Cardiac septum (tissue), 1 donor: ENCODE measurements around the gene DYNC1I2. TPM values are rescaled to one million over a fixed set of nuclear protein-coding genes. Genes with fewer than 3 reads are reported as not detected.
"Not testable (repeated sequence)": the region's sequence is repeated elsewhere in the genome, so short reads cannot be mapped to it uniquely, and the experiment has no call there.

Source experiments
- DNase-seq: peaks from one replicate; pipeline ENCODE4 v3.0.0-alpha.2; 2020; ENCODE audit warnings: low spot score
- intact Hi-C: fragments of 100-400 bp; cut with DNase I; formaldehyde crosslinking; loops from one replicate; pipeline ENCODE4 v1.14.0; 2022
- total RNA-seq: library from RNA; stranded (reverse); fragmentation: NEBNext Ultra II Directional; extraction: Animal tissue kit (Norgen Biotek cat#: 25700); gene quantifications from one replicate; pipeline ENCODE4 v1.2.1, GENCODE V29; 2021
- donor health status: DM: no; HTN: no; CAD: no.

Gene DYNC1I2
- total RNA-seq, 1 donor from 2014 or later, result 75.8 TPM

DNA sequence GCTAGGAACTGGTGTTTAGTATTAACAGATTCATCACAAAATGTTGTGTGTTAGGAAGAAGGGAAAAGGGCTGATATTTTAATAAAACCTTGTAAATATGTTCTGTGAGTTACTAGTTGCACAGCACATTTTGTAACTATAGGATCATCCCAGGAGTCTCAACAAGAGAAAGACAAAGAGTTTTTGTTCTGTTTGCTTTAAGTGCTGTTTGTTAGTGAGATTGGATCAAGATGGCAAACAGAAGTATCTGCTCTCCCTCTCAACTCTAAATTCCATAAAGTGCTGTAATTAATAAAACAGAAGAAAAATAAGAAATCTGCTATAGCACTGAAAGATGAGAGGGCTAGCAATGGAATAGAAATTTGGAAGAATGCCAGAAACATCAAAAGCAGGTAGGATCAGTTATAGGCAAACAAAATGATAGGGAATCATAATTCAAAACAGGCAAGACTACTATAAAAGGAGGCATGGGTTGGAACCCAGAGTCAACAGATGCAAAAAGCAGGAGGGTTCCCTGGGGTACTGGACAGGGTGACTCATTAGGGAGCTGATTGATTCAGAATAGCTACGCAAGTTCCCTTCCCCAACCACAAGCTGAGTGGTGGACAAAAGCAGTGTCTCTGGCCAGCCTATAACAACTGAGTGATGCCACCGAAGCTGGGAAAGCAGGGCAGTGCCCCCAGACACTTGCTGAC, 75.8 kb downstream of the DYNC1I2 start:
- intact Hi-C loops, result no loop called here
- no peak for DNase-seq

DNA sequence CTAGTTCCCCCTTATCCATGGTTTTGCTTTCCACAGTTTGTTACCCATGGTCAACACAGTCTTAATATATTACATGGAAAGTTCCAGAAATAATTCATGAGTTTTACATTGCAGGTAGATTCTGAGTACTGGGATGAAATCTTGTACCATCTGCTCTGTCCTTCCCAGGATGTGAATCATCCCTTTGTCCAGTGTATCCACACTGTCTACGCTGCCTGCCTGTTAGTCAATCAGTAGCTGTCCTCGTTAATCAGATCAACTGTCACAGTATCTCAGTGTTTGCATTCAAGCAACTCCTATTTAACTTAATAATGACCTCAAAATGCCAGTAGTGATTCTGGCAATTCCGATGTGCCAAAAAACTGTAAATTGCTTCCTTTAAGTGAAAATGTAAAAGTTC, 76.3 kb downstream of the DYNC1I2 start:
- intact Hi-C loops, result no loop called here
- no peak for DNase-seq

DNA sequence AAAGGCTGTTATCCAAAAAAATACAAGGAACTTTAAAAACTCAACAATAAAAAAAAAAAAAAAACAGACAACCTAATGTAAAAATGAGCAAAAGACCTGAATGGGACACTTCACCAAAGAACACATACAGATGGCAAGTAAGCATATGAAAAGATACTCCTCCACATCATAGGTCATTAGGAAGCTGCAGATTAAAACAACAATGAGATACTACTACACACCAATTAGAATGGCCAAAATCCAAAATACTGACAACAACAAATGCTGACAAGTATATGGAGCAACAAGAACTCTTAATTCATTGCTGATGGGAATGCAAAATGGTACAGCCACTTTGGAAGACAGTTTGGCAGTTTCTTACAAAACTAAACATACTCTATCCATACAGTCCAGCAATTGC, 84.2 kb downstream of the DYNC1I2 start:
- no peak for DNase-seq
- intact Hi-C loops, result no loop called here

DNA sequence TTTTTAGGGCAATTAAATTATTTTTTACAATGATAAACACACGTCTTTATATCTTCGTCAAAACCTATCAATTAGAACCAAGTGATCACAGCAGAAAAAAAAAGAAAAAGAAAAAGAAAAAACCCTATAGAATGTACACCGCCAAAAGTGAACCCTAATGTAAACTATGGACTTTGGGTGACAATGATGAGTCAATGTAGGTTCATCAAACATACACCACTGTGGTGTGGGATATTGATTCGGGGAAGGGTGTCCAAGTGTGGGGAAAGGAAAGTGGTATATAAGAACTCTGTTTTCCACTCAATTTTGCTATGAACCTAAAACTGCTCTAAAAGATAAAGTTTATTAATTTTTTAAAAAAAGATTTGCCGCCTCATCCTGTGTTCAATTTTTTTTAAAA, 85.1 kb downstream of the DYNC1I2 start:
- no peak for DNase-seq
- intact Hi-C loops, result no loop called here

DNA sequence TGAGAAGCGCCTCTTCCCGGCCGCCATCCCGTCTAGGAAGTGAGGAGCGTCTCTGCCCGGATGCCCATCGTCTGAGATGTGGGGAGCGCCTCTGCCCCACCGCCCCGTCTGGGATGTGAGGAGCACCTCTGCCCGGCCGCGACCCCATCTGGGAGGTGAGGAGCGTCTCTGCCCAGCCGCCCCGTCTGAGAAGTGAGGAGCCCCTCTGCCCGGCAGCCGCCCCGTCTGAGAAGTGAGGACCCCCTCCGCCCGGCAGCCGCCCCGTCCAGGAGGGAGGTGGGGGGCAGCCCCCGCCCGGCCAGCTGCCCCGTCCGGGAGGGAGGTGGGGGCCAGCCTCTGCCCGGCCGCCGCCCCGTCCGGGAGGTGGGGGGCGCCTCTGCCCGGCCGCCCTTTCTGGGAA, 87.3 kb downstream of the DYNC1I2 start:
- intact Hi-C loops, DNase-seq: not testable (repeated sequence)

DNA sequence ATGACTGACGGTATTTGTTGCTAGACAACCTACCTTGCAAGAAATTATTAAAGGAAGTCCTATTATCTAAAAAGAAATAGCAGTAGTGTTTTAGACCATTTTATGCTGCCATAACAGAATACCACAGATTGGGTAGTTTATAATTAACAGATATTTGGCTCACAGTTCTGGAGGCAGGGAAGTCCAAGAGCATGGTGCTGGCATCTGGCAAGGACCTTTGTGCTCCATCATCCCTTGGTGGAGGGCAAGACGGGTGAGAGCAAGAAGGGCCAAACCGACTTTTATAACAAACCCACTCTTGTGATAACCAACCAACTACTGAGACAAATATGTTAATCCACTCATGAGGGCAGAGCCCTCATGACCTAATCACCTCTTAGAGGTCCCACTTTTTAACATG, 91.2 kb downstream of the DYNC1I2 start:
- intact Hi-C loops, result no loop called here
- DNase-seq, result no peak

DNA sequence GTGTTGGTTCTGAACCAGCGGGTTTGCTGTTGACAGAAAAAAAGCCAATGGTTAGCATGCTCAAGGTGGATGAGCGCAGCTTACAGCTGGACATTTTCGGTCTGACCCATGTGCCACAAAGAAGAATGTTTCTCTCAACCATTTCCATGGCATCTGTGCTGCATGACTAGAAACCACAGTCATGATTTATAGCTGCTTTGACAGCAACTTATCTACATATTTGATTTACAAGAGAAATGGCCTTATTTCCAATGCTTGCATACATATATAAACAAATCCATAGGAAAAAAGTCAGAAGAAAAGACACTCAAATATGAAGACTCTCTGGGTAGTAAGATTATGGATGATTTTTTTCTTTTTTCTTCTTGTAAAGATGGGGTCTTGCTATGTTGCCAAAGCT, 98.2 kb downstream of the DYNC1I2 start:
- DNase-seq, result no peak
- intact Hi-C loops, result no loop called here

DNA sequence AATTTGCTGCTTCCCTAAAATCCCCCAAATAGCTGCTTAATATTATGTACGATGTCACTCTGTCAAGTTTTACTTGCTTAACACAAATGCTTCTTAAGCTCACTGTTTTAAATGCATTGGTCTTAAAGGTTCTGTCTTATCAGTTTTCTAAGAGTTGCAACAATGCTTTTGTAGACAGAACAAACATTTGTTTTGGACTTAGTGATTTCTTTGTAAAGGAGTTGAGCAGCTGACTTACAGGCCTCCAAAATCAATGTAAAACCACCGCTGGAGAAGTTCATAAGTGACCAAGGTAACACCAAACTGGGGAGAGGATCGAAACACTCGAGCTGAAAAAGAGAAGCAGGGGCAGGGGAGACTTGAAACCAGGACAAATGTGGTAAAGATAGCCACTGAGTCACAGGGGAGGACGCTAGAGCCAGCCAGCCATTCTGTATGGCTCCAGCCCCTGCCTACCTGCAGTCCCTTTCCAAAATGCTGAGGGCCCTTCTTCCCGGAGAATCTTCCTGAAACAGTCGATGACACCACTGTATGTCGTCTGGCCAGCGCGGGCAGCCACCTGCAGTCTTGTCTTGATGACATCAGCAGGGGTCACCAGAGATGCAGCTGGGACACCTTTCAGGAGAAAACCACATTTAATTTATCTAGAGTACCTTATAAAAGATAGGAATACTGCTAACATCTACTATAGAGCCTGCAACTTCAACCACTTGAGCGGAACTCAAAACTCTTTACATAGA, 100.2 kb downstream of the DYNC1I2 start:
- intact Hi-C loops, result no loop called here

DNA sequence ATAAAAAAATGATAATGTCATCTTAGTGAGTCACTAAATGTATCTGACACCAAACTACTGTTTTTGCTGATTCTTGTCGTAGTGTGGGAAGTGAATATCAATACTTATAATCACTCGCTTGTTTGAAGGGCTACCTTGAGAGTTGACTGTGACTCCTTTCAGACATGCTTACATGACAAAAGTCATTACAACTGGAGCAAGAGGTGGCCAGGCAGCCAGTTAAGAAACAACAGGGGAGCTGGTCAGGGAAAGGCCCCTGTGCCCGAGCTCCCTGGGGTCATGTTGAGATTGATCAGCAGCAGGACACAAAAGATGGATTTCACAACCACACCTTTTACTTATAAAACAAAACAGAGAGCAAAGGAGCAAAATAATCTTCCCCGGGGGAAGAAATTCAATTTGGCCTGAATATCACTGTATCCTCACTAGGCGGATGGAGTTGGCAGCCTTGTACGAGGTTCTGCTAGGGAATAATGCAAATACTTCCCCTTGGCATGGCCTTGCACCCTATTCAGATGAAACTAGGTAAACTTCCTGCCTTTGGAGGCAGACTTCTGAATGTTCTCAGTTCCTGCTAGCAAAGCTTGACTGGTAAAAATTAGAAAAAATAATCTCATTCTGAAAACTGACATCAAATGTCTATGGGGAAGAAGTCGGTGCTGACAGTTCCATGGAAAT, 101.2 kb downstream of the DYNC1I2 start:
- intact Hi-C loops, result no loop called here
- no peak for DNase-seq

More for the DNA sequence above, 100.2 kb downstream of the DYNC1I2 start:
- DNase-seq, result no peak

DNA sequence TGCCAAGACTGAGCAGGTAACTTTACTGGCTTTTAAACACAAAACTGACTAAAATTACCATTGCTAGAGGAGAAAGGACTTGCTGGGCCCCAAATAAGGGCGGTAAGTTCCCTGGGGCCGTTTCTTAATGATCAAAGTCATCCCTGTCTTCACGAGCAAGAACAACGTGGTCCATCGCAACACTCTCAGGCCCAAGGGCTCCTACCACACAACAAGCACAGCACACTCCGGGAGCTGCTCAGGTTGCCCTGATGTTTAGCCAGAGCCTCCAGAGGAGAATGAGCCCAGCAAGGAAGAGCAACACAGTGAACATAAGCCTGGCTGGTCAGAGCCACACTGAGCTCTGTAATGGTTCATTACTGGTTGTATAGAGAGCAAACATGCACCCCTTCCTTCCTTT, 102.7 kb downstream of the DYNC1I2 start:
- DNase-seq, result no peak
- intact Hi-C loops, result no loop called here

DNA sequence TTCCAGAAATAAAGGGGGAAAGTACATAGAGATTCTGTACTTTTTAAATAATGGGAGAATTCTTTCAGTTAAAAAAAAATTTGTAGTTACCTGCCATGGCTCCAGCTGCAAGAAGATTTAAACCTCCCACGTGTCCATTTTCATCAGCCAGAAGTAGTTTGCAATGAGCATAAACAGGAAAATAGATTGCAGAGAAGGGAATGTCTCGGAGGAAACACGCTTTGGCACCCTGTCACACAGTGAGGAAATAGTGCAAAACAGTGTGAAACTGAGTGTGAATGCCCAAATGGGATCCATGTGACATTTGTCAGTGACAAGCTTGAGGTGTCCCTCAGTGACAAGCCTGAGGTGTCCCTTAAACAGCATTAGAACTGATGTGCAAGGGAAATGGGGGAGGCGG, 104.1 kb downstream of the DYNC1I2 start:
- intact Hi-C loops, result no loop called here
- no peak for DNase-seq

DNA sequence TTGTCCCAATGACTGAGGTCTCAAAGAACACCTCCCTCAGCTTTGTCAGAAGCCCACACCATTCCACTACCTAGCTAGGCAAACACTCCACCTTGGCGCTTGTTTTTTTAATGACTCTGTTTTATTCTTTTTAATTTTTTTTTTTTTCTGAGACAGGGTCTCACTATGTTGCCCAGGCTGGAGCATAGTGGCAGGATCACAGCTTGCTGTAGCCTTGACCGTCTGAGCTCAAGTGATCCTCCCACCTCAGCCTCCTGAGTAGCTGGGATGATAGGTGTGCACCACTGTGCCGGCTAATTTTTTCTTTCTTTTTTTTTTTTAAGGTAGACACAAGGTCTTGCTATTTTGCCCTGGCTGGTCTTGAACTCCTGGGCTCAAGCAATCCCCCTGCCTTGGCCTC, 104.9 kb downstream of the DYNC1I2 start:
- DNase-seq, result no peak
- intact Hi-C loops, result no loop called here

DNA sequence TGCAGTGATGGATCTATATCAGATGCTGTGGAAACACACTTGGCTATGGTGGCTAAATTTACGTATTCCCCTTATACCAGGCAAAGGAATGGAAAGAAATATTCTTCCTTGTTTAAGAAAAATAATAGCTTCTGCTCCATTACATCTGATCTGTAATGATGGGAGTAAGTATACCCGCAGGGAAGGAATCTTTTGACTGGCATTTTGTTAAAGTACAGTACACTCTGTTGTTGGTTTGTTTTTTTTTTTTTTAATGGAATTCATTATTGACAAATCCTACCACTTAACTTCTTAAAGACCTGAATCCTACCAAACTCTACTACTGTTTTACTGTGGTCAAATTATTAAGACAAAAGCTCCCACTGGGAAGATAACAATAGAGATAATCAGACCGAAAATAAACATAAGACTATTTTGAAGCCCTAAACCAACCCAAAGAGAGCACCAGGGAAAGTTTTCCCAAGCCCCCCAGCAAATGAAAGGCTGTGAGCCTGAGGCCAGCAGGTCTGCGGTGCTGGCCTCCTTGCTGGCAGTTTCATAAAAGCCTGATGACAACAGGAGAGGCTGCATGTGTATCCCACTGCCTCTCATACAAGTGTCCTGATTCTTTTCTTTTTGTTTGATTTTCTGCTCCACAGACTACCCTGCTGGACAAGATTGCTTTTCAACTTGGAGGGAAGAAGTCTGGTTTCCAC, 105.8 kb downstream of the DYNC1I2 start:
- intact Hi-C loops, result no loop called here
- no peak for DNase-seq

DNA sequence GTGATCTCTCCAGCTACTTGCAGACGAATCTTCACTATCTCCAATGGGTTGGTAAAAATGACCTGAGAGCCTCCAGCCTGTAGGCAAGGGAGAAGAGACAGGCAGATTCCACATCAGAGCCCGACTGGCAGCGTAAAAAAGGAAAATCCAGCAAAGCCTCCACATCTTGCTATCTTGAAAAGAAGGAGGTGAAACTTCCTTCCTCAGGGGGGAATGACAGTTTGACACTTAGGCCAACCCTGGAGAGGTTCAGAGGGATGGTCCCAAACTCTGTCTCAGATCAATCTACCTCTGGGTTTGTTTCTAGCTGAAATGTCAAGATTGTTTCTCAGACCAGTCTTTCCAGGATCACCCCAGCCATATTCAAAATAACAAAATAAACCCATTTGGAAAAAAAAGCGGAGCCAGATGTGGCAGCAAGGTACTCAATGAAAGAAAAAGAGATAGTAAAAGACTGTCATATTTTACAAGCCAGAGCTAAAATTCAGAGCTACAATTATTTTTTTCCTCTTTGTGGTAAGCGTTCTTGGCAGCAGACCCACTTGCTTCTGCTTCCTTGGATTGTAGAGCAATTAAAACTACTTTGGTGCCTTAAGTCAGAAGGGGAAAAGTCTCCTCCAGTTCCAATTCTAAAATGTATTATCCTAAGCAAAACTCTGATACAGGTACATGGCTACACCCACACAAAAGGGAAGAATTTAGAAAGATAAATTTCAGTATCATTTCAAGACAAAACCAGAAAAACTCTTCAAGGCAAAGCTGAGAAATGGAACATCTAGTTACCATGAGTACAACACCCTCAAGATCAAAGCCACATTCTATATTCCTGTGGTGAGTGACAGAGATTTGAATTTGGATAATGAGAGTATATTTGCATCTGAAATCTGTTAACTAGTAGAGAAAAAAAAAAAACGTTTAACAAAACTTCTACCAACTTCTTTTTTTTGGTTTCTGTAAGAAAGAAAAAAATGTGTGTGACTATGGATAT, 106.7 kb downstream of the DYNC1I2 start:
- intact Hi-C loops, result no loop called here
- no peak for DNase-seq

DNA sequence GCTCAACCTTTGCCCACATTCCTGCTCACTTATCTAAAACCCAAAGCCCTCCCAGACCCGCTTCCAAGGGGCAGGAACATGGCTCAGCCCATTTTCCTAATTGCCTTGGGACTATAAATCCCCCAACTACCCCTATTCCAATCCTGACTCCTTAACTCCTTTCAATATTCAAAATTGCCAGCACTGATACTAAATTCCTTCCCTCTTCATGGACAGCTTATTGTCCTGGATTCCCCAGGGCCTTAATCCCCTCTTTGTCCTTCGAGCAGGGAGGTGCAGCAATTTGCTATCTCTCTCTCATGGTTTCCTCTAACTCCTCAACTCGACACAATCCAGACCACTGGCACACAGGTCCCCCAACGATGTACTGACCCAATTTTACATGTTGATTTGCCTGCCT, 107.6 kb downstream of the DYNC1I2 start:
- no peak for DNase-seq
- intact Hi-C loops, result no loop called here
